HCT116 (cell line): ENCODE measurements around the gene EME1. TPM values are rescaled to one million over a fixed set of nuclear protein-coding genes. Genes with fewer than 3 reads are reported as not detected.

Source experiments
- ATAC-seq: fragments of 200-7000 bp; cut with Tn5 transposase; 2 replicates; pipeline ENCODE4 v1.9.1; 2020; ENCODE audit warnings: mild to moderate bottlenecking, moderate library complexity
- BruUV-seq: library from RNA; stranded (reverse); fragments of 400-500 nt; replicated peaks from 2 replicates; lab custom pipeline; 2021; lab: Mats Ljungman, UMichigan
- CTCF ChIA-PET: fragments of 300-600 bp; sonication (Branson Sonifier 250); formaldehyde crosslinking; loops from one replicate; lab custom pipeline; 2021; ENCODE audit warnings: antibody characterized with exemption; lab: Charles Lee
- POLR2A ChIA-PET: fragments of 300-600, 350-600 bp; sonication (Branson Sonifier 250); formaldehyde crosslinking; loops from one replicate; lab custom pipeline; 2021; ENCODE audit warnings: antibody characterized with exemption; lab: Charles Lee
- RAD21 ChIA-PET, 2 experiments: fragments of 300-600 bp; sonication (Branson Sonifier 250); formaldehyde crosslinking; loops; one replicate each; lab custom pipeline; 2023; ENCODE audit warnings: low total read pairs in 2 of 2; ENCODE audit not compliant: uncharacterized antibody in 2 of 2, unreplicated experiment in 2 of 2, low non-redundant PET in 1 of 2; lab: Charles Lee
- DNase-seq: peaks from one replicate; pipeline ENCODE4 v3.0.0-alpha.2; 2010; ENCODE audit warnings: low read depth, low spot score
- H2AFZ ChIP-seq: fragments of 200-600 bp; shearing (Covaris generic), sonication (generic); 2 replicates; pipeline ENCODE4 v1.6.1; 2017; ENCODE audit warnings: low read depth, mixed run types, mixed read lengths, antibody characterized with exemption, low read length; ENCODE audit not compliant: poor library complexity, severe bottlenecking
- H3K27ac ChIP-seq: 2 replicates; pipeline ENCODE4 v1.5.1; 2012; ENCODE audit warnings: low read depth, low read length
- H3K27me3 ChIP-seq: fragments of 200-600 bp; sonication (generic); 2 replicates; pipeline ENCODE4 v1.6.1; 2016; ENCODE audit warnings: mixed run types, low read length, mixed read lengths; ENCODE audit not compliant: insufficient read depth
- H3K36me3 ChIP-seq, 2 experiments: fragments of 200-500 bp in 1 of 2; fragments of 200-600 bp in 1 of 2; sonication (Bioruptor generic) in 1 of 2; sonication (generic) in 1 of 2; 2 replicates each; pipeline versions ENCODE4 v1.5.1 to v1.6.1; 2014 to 2016; ENCODE audit warnings: low read length in 2 of 2, inconsistent platforms in 1 of 2, mixed read lengths in 1 of 2, mixed run types in 1 of 2; ENCODE audit not compliant: insufficient read depth in 2 of 2, control insufficient read depth in 1 of 2
- H3K4me1 ChIP-seq, 2 experiments: fragments of 200-600 bp in 1 of 2; sonication (generic) in 1 of 2; 2 replicates each; pipeline versions ENCODE4 v1.5.1 to v1.6.1; 2012 to 2017; ENCODE audit warnings: low read length in 2 of 2, inconsistent platforms in 1 of 2, mild to moderate bottlenecking in 1 of 2, mixed read lengths in 1 of 2, mixed run types in 1 of 2, moderate library complexity in 1 of 2; ENCODE audit not compliant: insufficient read depth in 2 of 2, control insufficient read depth in 1 of 2
- H3K4me2 ChIP-seq: fragments of 200-600 bp; sonication (generic); 2 replicates; pipeline ENCODE4 v1.6.1; 2017; ENCODE audit warnings: mixed run types, low read length, mixed read lengths
- H3K4me3 ChIP-seq, 2 experiments: fragments of 200-600 bp in 1 of 2; sonication (generic) in 1 of 2; replicated peaks in 1 of 2; 2 replicates each; pipeline ENCODE4 v1.5.1; 2011 to 2016; ENCODE audit warnings: low read length in 2 of 2, control low read depth in 1 of 2, low read depth in 1 of 2, mild to moderate bottlenecking in 1 of 2, mixed read lengths in 1 of 2, mixed run types in 1 of 2
- H3K79me2 ChIP-seq: fragments of 200-600 bp; sonication (generic); 2 replicates; pipeline ENCODE4 v1.6.1; 2017; ENCODE audit warnings: mild to moderate bottlenecking, mixed run types, low read length, moderate library complexity, mixed read lengths; ENCODE audit not compliant: insufficient read depth
- H3K9ac ChIP-seq: fragments of 200-600 bp; sonication (generic); 2 replicates; pipeline ENCODE4 v1.6.1; 2016; ENCODE audit warnings: low read length, mixed read lengths
- H3K9me2 ChIP-seq: fragments of 200-600 bp; sonication (generic), shearing (Covaris generic); 2 replicates; pipeline ENCODE4 v1.6.1; 2017; ENCODE audit warnings: mixed run types, mild to moderate bottlenecking, moderate library complexity; ENCODE audit not compliant: insufficient read depth
- H3K9me3 ChIP-seq, 2 experiments: fragments of 200-500 bp in 1 of 2; fragments of 200-600 bp in 1 of 2; sonication (Bioruptor generic) in 1 of 2; sonication (generic) in 1 of 2; 2 replicates each; pipeline ENCODE4 v1.6.1; 2014 to 2017; ENCODE audit warnings: low read length in 2 of 2, mixed read lengths in 2 of 2, inconsistent platforms in 1 of 2, low read depth in 1 of 2, mild to moderate bottlenecking in 1 of 2, mixed run types in 1 of 2, moderate library complexity in 1 of 2; ENCODE audit not compliant: control insufficient read depth in 1 of 2, insufficient read depth in 1 of 2
- H4K20me1 ChIP-seq: fragments of 200-600 bp; sonication (generic), shearing (Covaris generic); 2 replicates; pipeline ENCODE4 v1.6.1; 2017; ENCODE audit warnings: mixed run types, mild to moderate bottlenecking, moderate library complexity; ENCODE audit not compliant: insufficient read depth
- CBX3 ChIP-seq: IDR thresholded peaks from 2 replicates; pipeline ENCODE4 v1.6.1; 2012; ENCODE audit warnings: low read depth
- CTCF ChIP-seq, 3 experiments: fragments of 200-600 bp in 1 of 3; sonication (generic) in 1 of 3; IDR thresholded peaks in 2 of 3; conservative IDR thresholded peaks in 1 of 3; 2 replicates each; pipeline ENCODE4 v1.5.1; 2012 to 2017; ENCODE audit warnings: low read depth in 2 of 3, low read length in 2 of 3, antibody characterized with exemption in 1 of 3, borderline replicate concordance in 1 of 3, control low read depth in 1 of 3, mild to moderate bottlenecking in 1 of 3, mixed read lengths in 1 of 3, mixed run types in 1 of 3, moderate library complexity in 1 of 3; ENCODE audit not compliant: insufficient read depth in 1 of 3
- EGR1 ChIP-seq: IDR thresholded peaks from 2 replicates; pipeline ENCODE4 v1.6.1; 2012; ENCODE audit warnings: low read depth
- EZH2phosphoT487 ChIP-seq: fragments of 200-600 bp; IDR thresholded peaks from 2 replicates; pipeline ENCODE4 v1.6.1; 2018; ENCODE audit warnings: antibody characterized with exemption, borderline replicate concordance
- FOSL1 ChIP-seq: IDR thresholded peaks from 2 replicates; pipeline ENCODE4 v1.6.1; 2012; ENCODE audit warnings: low read depth
- MAX ChIP-seq: IDR thresholded peaks from 2 replicates; pipeline ENCODE4 v1.6.1; 2012
- POLR2A ChIP-seq: IDR thresholded peaks from 2 replicates; pipeline ENCODE4 v1.7.0; 2011; ENCODE audit warnings: borderline replicate concordance; ENCODE audit not compliant: insufficient read depth, insufficient read length; ENCODE audit errors: extremely low read depth
- SP1 ChIP-seq: IDR thresholded peaks from 2 replicates; pipeline ENCODE4 v1.6.1; 2012; ENCODE audit warnings: low read depth
- TCF7L2 ChIP-seq: IDR thresholded peaks from 2 replicates; pipeline ENCODE4 v1.7.0; 2011; ENCODE audit warnings: borderline replicate concordance, inconsistent platforms; ENCODE audit not compliant: insufficient read depth, insufficient read length; ENCODE audit errors: extremely low read depth
- YY1 ChIP-seq: IDR thresholded peaks from 2 replicates; pipeline ENCODE4 v1.6.1; 2011; ENCODE audit warnings: low read length, low read depth, moderate library complexity, mild to moderate bottlenecking; ENCODE audit not compliant: insufficient replicate concordance; ENCODE audit errors: extremely low read depth
- ZFX ChIP-seq: fragments of 450-650 bp; IDR thresholded peaks from 2 replicates; pipeline ENCODE4 v1.6.1; 2017
- intact Hi-C: fragments of 100-400 bp; cut with micrococcal nuclease; formaldehyde crosslinking; loops from 2 replicates; pipeline ENCODE4 v1.10.0; 2022
- total RNA-seq: library from RNA; stranded (reverse); gene quantifications from one replicate; pipeline ENCODE4 v1.2.1, GENCODE V29; 2021; ENCODE audit not compliant: unreplicated experiment
- TF ChIP-seq, protein P1 (sequence below): IDR thresholded peaks from 2 replicates; pipeline ENCODE4 v1.6.1; 2012

EME1 gene
- total RNA-seq, 1 experiment from 2014 or later = 31.8 TPM

DNA sequence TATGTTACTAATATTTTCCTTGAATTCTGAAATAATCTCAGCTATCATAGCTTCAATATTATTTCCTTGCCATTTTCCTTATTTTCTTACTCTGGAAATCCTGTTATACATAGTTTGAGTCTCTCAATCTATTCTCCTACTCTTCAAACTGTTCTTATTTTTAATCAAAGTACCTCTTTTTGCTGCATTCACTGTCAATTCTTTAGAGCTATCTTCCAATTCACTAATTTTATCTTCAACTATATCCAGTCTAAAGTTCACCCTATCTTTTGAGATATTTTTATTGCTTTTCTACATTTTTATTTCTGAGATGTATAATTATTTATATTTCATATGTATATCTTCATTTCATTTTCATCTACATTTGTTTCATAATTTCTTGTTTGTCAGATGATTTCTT, 34.4 kb upstream of the EME1 start:
- Histone ChIP-seq H3K9me2 (no peaks in the 10 kb centered on the region), H3K9me3 (no peaks in the 10 kb centered on the region), H3K79me2 (no peaks in the 10 kb centered on the region)
- TF ChIP-seq ZFX = no peak
- TF ChIP-seq MAX = no peak
- TF ChIP-seq, protein P1, sequence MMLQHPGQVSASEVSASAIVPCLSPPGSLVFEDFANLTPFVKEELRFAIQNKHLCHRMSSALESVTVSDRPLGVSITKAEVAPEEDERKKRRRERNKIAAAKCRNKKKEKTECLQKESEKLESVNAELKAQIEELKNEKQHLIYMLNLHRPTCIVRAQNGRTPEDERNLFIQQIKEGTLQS = no peak
- no peak for TF ChIP-seq POLR2A
- TF ChIP-seq EGR1 = no peak
- no peak for TF ChIP-seq TCF7L2
- no peak for TF ChIP-seq YY1
- TF ChIP-seq FOSL1 = no peak
- no peak for TF ChIP-seq CBX3
- TF ChIP-seq, all 23 proteins: peak for 0
- ATAC-seq (no peak), DNase-seq (no peak)
- Histone ChIP-seq H3K9ac (no peak overlapping the region), H2AFZ (no peak overlapping the region), H3K4me3 (no peak overlapping the region), H3K4me2 (no peak overlapping the region), H3K27ac (no peak overlapping the region), H4K20me1 (no peaks in the 10 kb centered on the region), H3K4me1 (peaks cover 0 to 4% of the 10 kb centered on the region in 2 experiments; a peak in 2 of 4 replicates), H3K27me3 (no peaks in the 10 kb centered on the region), H3K36me3 (no peaks in the 10 kb centered on the region)
- ChIA-PET CTCF (interaction anchor here (1.1 kb wide), 1 partner anchor 138 kb away, joined by 4 read pairs; no protein-coding TSS in a partner anchor), RAD21 (no interaction called here), POLR2A (no interaction called here)
- BruUV-seq = no TSS peak
- intact Hi-C loops = no loop called here

DNA sequence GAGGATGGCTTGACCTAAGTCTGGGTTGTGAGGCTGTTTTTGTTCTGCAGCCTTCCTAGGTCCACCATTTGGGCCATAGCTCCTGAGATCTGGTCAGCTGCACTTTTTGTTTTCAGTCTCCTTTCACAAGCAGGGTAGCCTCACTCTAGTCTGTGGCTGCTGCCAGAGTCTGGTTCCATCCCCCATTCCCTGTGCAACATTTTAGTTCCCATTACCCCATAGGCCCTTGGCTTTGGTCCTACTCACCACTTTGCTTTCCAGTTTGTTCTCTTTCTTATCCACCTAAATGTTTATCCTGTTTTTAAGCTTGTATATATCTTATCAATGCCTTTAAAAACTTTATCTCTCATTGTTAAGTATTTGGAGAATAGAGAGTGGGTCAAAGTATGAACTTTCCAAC, 33.6 kb upstream of the EME1 start:
- DNase-seq = no peak
- no peaks in the 10 kb centered on the region for H3K27me3 ChIP-seq
- no peaks in the 10 kb centered on the region for H4K20me1 ChIP-seq
- H3K4me1 ChIP-seq = peaks cover 0 to 4% of the 10 kb centered on the region in 2 experiments; a peak in 2 of 4 replicates
- TF ChIP-seq SP1 (no peak), CTCF (IDR thresholded peaks at IDR 0.05 in 2 of 3, conservative IDR thresholded peaks at IDR 0.05 in 1 of 3; ENCODE audit: borderline replicate concordance in 1 of 3, insufficient read depth in 1 of 3, low read depth in 2 of 3, low read length in 2 of 3) (no peak), ZFX (no peak), EZH2phosphoT487 (no peak)
- H3K79me2 ChIP-seq = no peaks in the 10 kb centered on the region
- no peak overlapping the region for H3K27ac ChIP-seq
- H3K9me2 ChIP-seq = no peaks in the 10 kb centered on the region
- no peaks in the 10 kb centered on the region for H3K36me3 ChIP-seq
- H3K4me3 ChIP-seq = no peak overlapping the region
- CTCF ChIA-PET = interaction anchor here (1.1 kb wide), 1 partner anchor 139 kb away, joined by 4 read pairs; no protein-coding TSS in a partner anchor
- no peaks in the 10 kb centered on the region for H3K9me3 ChIP-seq
- RAD21 ChIA-PET = no interaction called here
- POLR2A ChIA-PET = no interaction called here
- BruUV-seq = no TSS peak
- no peak overlapping the region for H3K9ac ChIP-seq
- H2AFZ ChIP-seq = no peak overlapping the region
- ATAC-seq = no peak
- H3K4me2 ChIP-seq = no peak overlapping the region
- intact Hi-C loops = no loop called here
